ENCODE measurements around the gene DNMT3L.
"Not testable (repeated sequence)": the region's sequence is repeated elsewhere in the genome, so short reads cannot be mapped to it uniquely, and the experiment has no call there.

The DNMT3L gene

GRCh38 chr21:44197156-44197516, 64.6 kb downstream of the DNMT3L start:
- DNase-seq (ENCODE audit: low spot score), result not testable (repeated sequence)
